GM19468 (cell line): ENCODE results near the gene NUP133.
A peak's percentile ranks its signal among the peaks of the same experiment; 100 is the strongest.
"Not testable (repeated sequence)": the region's sequence is repeated elsewhere in the genome, so short reads cannot be mapped to it uniquely, and the experiment has no call there.

Source experiments
- ATAC-seq: cut with Tn5 transposase; IDR thresholded peaks from one replicate; pipeline ENCODE4 v1.9.1; 2021; ENCODE audit warnings: mild to moderate bottlenecking, moderate library complexity, moderate number of reproducible peaks; ENCODE audit not compliant: unreplicated experiment; ENCODE audit errors: extremely low read depth

The NUP133 gene

GRCh38 chr1:229507951-229508822, at the start of gene NUP133:
NUP133 (minus strand) TSS chr1:229508341; CDS start chr1:229508249, 92 bp downstream.
- peak; percentile 91 for ATAC-seq

- ATAC-seq = no peak
Measured at GRCh38 chr1:229557200-229557850, 49.2 kb upstream of the NUP133 start.

GRCh38 chr1:229554886-229555621, 46.9 kb upstream of the NUP133 start:
- ATAC-seq = no peak

- ATAC-seq = no peak
Measured at GRCh38 chr1:229553621-229554130, 45.5 kb upstream of the NUP133 start.

- no peak for ATAC-seq
Measured at GRCh38 chr1:229552732-229553131, 44.6 kb upstream of the NUP133 start.

GRCh38 chr1:229550812-229551567, 42.8 kb upstream of the NUP133 start:
- no peak for ATAC-seq

GRCh38 chr1:229547542-229547941, 39.4 kb upstream of the NUP133 start:
- ATAC-seq = no peak

- ATAC-seq = no peak
Measured at GRCh38 chr1:229544587-229544986, 36.4 kb upstream of the NUP133 start.

GRCh38 chr1:229539863-229540506, 31.8 kb upstream of the NUP133 start:
- ATAC-seq = no peak

- ATAC-seq = no peak
Measured at GRCh38 chr1:229538945-229539344, 30.8 kb upstream of the NUP133 start.

GRCh38 chr1:229537894-229538293, 29.8 kb upstream of the NUP133 start:
- ATAC-seq = no peak

- ATAC-seq = no peak
Measured at GRCh38 chr1:229536982-229537381, 28.8 kb upstream of the NUP133 start.

GRCh38 chr1:229535230-229535629, 27.1 kb upstream of the NUP133 start:
- no peak for ATAC-seq

GRCh38 chr1:229531326-229531725, 23.2 kb upstream of the NUP133 start:
- no peak for ATAC-seq

GRCh38 chr1:229529639-229530038, 21.5 kb upstream of the NUP133 start:
- no peak for ATAC-seq

GRCh38 chr1:229526695-229527094, 18.6 kb upstream of the NUP133 start:
- no peak for ATAC-seq

GRCh38 chr1:229523052-229523451, 14.9 kb upstream of the NUP133 start:
- no peak for ATAC-seq

- no peak for ATAC-seq
Measured at GRCh38 chr1:229514578-229515275, 6.6 kb upstream of the NUP133 start.

- ATAC-seq = not testable (repeated sequence)
Measured at GRCh38 chr1:229511625-229512024, 3.5 kb upstream of the NUP133 start.
